G401 (cell line): Measurements from ENCODE around the gene DNASE1. TPM values are rescaled to one million over a fixed set of nuclear protein-coding genes. Genes with fewer than 3 reads are reported as not detected.

Experiments used
- DNase-seq: peaks from one replicate; pipeline ENCODE4 v3.0.0-alpha.2; 2015; ENCODE audit warnings: low spot score
- in situ Hi-C: cut with HindIII; loops from 2 replicates; pipeline ENCODE4 v1.10.0; 2016; ENCODE audit warnings: low sequenced_read_pairs, mixed read lengths
- total RNA-seq: library from RNA; depleted of rRNA; stranded (reverse); fragments of >200 nt; shearing (Covaris generic); gene quantifications from 2 replicates; pipeline ENCODE4 v1.2.3, GENCODE V29; 2014

The DNASE1 gene
- total RNA-seq, 1 experiment from 2014 or later: 15.4 TPM

GRCh38 chr16:3656491-3657468 is 2.3 kb downstream of the DNASE1 start:
- no peak for DNase-seq
- in situ Hi-C loops: no loop called here

GRCh38 chr16:3659251-3659650 is 4.8 kb downstream of the DNASE1 start:
- in situ Hi-C loops: no loop called here
- DNase-seq: no peak

GRCh38 chr16:3661311-3661710 is 6.8 kb downstream of the DNASE1 start:
- in situ Hi-C loops: no loop called here
- no peak for DNase-seq

- in situ Hi-C loops: no loop called here
Measured at GRCh38 chr16:3661922-3662321, 7.4 kb downstream of the DNASE1 start.

GRCh38 chr16:3662601-3663000 is 8.1 kb downstream of the DNASE1 start:
- in situ Hi-C loops: no loop called here
- DNase-seq: no peak

More at GRCh38 chr16:3661922-3662321, 7.4 kb downstream of the DNASE1 start:
- DNase-seq: no peak

- in situ Hi-C loops: no loop called here
- DNase-seq: no peak
Measured at GRCh38 chr16:3664187-3664896, 9.9 kb downstream of the DNASE1 start.

GRCh38 chr16:3665508-3665907 is 11.0 kb downstream of the DNASE1 start:
- DNase-seq: no peak
- in situ Hi-C loops: no loop called here

GRCh38 chr16:3668626-3669025 is 14.1 kb downstream of the DNASE1 start:
- DNase-seq: no peak
- in situ Hi-C loops: no loop called here

- in situ Hi-C loops: no loop called here
- no peak for DNase-seq
Measured at GRCh38 chr16:3669082-3669481, 14.6 kb downstream of the DNASE1 start.

GRCh38 chr16:3670711-3671110 is 16.2 kb downstream of the DNASE1 start:
- DNase-seq: no peak
- in situ Hi-C loops: no loop called here

- DNase-seq: no peak
- in situ Hi-C loops: no loop called here
Measured at GRCh38 chr16:3671424-3671823, 16.9 kb downstream of the DNASE1 start.

GRCh38 chr16:3672571-3673041 is 18.1 kb downstream of the DNASE1 start:
- DNase-seq: no peak
- in situ Hi-C loops: no loop called here

- DNase-seq: no peak
- in situ Hi-C loops: no loop called here
Measured at GRCh38 chr16:3673201-3673600, 18.7 kb downstream of the DNASE1 start.

- no peak for DNase-seq
- in situ Hi-C loops: no loop called here
Measured at GRCh38 chr16:3673676-3674377, 19.3 kb downstream of the DNASE1 start.

GRCh38 chr16:3674513-3675295 is 20.2 kb downstream of the DNASE1 start:
- DNase-seq: no peak
- in situ Hi-C loops: no loop called here

GRCh38 chr16:3675601-3676130 is 21.2 kb downstream of the DNASE1 start:
- in situ Hi-C loops: no loop called here
- DNase-seq: no peak

- in situ Hi-C loops: no loop called here
- no peak for DNase-seq
Measured at GRCh38 chr16:3677994-3678393, 23.5 kb downstream of the DNASE1 start.

- in situ Hi-C loops: no loop called here
- DNase-seq: no peak
Measured at GRCh38 chr16:3681206-3681605, 26.7 kb downstream of the DNASE1 start.

- DNase-seq: no peak
- in situ Hi-C loops: no loop called here
Measured at GRCh38 chr16:3687021-3687420, 32.5 kb downstream of the DNASE1 start.
